Measurements from ENCODE around the gene SLC44A4. TPM values are rescaled to one million over a fixed set of nuclear protein-coding genes. Genes with fewer than 3 reads are reported as not detected.
A peak's percentile ranks its signal among the peaks of the same experiment; 100 is the strongest.

The SLC44A4 gene
- total RNA-seq, 1 experiment from 2014 or later, result 3.8 TPM

GRCh38 chr6:31898383-31899011, 19.7 kb upstream of the SLC44A4 start:
- H3K4ac ChIP-seq (ENCODE audit: low read depth, low read length), result no peak overlapping the region
- H2BK20ac ChIP-seq (ENCODE audit: low read depth, low read length, poor library complexity, severe bottlenecking), result no peak overlapping the region
- H2BK15ac ChIP-seq (ENCODE audit: low read depth, low read length), result no peak overlapping the region
- H2AK5ac ChIP-seq (ENCODE audit: insufficient read length, low read length), result no peak overlapping the region
- H3K36me3 Mint-ChIP-seq (ENCODE audit: insufficient read depth in 1 of 3, low read depth in 3 of 3), result peaks cover 21 to 41% (median 39%) of the 10 kb centered on the region in 3 experiments
- no peak overlapping the region for H2BK12ac ChIP-seq (ENCODE audit: insufficient read length, low read depth, low read length)
- WGBS (ENCODE audit: extremely low coverage, insufficient read length, low lambda C conversion rate), result no CpG with 5 or more reads among the region's 8 CpGs
- no peak overlapping the region for H2BK120ac ChIP-seq (ENCODE audit: low read depth, low read length, poor library complexity, severe bottlenecking)
- no peak overlapping the region for H2AFZ ChIP-seq (ENCODE audit: low read length)
- no peak overlapping the region for H3K56ac ChIP-seq (ENCODE audit: insufficient read length, low read depth, low read length)
- no peak overlapping the region for H3K27ac ChIP-seq (ENCODE audit: insufficient read length, low read depth, low read length)
- peak; percentile 54 for DNase-seq
- H4K20me1 ChIP-seq (ENCODE audit: control insufficient read depth, insufficient read depth, insufficient read length), result no peaks in the 10 kb centered on the region
- H3K9ac ChIP-seq (ENCODE audit: extremely low read depth, insufficient read length, low read length), result peak overlapping the region; percentile 59
- no peak overlapping the region for H2BK5ac ChIP-seq (ENCODE audit: insufficient read length, low read length)
- H3K9me3 ChIP-seq (ENCODE audit: control insufficient read depth, low read depth, low read length), result no peaks in the 10 kb centered on the region
- no peak overlapping the region for H3K18ac ChIP-seq (ENCODE audit: insufficient read length, low read depth, low read length)
- H3K4me1 ChIP-seq (ENCODE audit: insufficient read depth, low read length), result no peaks in the 10 kb centered on the region; the same call in 1 of the 2 replicates
- no peaks in the 10 kb centered on the region; the same call in 1 of the 2 replicates for H3K79me2 ChIP-seq (ENCODE audit: insufficient read depth, low read length)
- no peaks in the 10 kb centered on the region for H3K27me3 ChIP-seq (ENCODE audit: insufficient read depth, low read length)
- peak overlapping the region; percentile 97 for H3K4me2 ChIP-seq (ENCODE audit: insufficient read depth, insufficient read length, low read length)
- no peak overlapping the region for H4K8ac ChIP-seq (replicated peaks; ENCODE audit: insufficient read length, low read depth, low read length)
- H3K14ac ChIP-seq (ENCODE audit: insufficient read depth, low read length), result no peak overlapping the region
- no peaks in the 10 kb centered on the region; a peak in 1 of 5 replicates for H3K9me3 Mint-ChIP-seq
- H4K91ac ChIP-seq (ENCODE audit: insufficient read length, low read depth, low read length), result no peak overlapping the region
- no peaks in the 10 kb centered on the region for H3K79me1 ChIP-seq (ENCODE audit: insufficient read depth, low read depth, low read length, poor library complexity, severe bottlenecking)
- peak overlapping the region; percentile 92 to 99 for H3K4me3 Mint-ChIP-seq
- H3T11ph ChIP-seq (ENCODE audit: low read length), result no peak overlapping the region
- TF ChIP-seq CTCF (conservative IDR thresholded peaks at IDR 0.05), result no peak; the same call in 1 of the 3 replicates
- H3K23me2 ChIP-seq (ENCODE audit: insufficient read length, low read depth, low read length, poor library complexity, severe bottlenecking), result peaks cover 11% of the 10 kb centered on the region
- no peak overlapping the region for H4K5ac ChIP-seq (ENCODE audit: insufficient read length, low read depth, low read length)
- no peaks in the 10 kb centered on the region for H3K27me3 Mint-ChIP-seq (ENCODE audit: low read depth)
- H3K4me1 Mint-ChIP-seq, result peaks cover 22 to 36% of the 10 kb centered on the region in 2 experiments
- no peak overlapping the region for H3K23ac ChIP-seq (ENCODE audit: insufficient read length, low read depth, low read length)
- H3K27ac Mint-ChIP-seq, result peak overlapping the region; percentile 83 to 96 (median 95); a peak in 6 of 7 replicates
